GM10266 (cell line): Measurements from ENCODE around the gene RPS14.

ENCODE experiments used
- DNase-seq: peaks from one replicate; pipeline ENCODE4 v3.0.0; 2012; ENCODE audit errors: extremely low spot score
- TF ChIP-seq, protein P1 (sequence below): IDR thresholded peaks from 2 replicates; pipeline ENCODE4 v1.5.1; 2012; ENCODE audit warnings: mild to moderate bottlenecking, low read depth; ENCODE audit not compliant: control insufficient read depth, insufficient read depth; ENCODE audit errors: missing control alignments

Gene RPS14

DNA sequence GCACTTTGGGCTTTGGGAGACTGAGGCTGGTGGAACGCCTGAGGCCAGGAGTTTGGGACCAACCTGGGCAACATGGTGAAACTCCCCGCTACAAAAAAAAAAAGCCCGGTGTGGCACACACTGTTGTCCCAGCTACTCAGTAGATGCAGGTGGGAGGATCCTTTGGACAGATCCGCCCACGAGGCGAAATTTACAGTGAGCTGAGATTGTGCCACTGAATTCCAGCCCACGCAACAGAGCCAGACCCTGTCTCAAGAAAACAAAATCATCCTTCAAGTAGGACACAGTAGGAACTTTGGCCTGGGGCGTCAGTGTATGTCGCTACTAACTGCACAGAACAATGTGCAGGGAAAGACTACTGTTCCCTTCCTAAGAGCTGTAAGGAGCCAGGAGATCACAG, 4.8 kb downstream of the RPS14 start:
- DNase-seq: no peak
- TF ChIP-seq, protein P1, sequence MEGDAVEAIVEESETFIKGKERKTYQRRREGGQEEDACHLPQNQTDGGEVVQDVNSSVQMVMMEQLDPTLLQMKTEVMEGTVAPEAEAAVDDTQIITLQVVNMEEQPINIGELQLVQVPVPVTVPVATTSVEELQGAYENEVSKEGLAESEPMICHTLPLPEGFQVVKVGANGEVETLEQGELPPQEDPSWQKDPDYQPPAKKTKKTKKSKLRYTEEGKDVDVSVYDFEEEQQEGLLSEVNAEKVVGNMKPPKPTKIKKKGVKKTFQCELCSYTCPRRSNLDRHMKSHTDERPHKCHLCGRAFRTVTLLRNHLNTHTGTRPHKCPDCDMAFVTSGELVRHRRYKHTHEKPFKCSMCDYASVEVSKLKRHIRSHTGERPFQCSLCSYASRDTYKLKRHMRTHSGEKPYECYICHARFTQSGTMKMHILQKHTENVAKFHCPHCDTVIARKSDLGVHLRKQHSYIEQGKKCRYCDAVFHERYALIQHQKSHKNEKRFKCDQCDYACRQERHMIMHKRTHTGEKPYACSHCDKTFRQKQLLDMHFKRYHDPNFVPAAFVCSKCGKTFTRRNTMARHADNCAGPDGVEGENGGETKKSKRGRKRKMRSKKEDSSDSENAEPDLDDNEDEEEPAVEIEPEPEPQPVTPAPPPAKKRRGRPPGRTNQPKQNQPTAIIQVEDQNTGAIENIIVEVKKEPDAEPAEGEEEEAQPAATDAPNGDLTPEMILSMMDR: no peak

DNA sequence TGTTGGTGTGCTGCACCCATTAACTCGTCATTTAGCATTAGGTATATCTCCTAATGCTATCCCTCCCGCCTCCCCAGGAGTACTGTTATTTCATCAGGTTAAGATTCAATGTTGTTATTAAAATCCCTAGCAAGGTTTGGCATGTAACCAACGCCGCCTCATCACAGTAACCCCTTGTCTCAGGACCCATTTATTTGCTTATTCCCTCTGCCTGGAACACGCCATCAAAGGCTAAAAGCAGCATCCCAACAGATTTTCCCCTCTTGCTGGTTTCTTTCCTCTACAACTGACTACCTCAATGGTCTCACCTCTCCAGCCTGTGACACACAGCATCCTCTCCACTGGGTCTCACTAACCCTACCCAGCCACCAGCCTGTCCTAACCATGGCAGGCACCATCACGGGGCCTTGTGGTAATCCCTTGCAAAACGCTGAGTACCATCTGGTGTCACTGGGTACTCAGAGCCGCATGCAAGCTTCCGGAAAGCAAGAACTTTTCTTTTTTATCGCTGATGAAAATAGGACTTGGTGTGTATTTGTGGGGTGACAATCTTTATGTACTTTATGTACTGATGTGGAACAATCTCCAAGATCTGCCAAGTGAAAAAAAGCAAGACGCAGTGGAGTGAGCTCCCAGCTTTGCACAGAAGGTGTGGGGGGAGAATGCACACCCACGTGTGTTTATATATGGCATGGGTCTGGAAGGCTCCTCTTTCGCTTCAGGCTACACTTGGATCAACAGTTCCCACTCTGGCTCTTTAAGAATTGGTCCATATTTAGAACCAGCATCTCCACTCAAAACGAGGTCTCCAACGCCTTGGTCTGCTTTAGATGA, 6.1 kb downstream of the RPS14 start:
- DNase-seq: no peak

DNA sequence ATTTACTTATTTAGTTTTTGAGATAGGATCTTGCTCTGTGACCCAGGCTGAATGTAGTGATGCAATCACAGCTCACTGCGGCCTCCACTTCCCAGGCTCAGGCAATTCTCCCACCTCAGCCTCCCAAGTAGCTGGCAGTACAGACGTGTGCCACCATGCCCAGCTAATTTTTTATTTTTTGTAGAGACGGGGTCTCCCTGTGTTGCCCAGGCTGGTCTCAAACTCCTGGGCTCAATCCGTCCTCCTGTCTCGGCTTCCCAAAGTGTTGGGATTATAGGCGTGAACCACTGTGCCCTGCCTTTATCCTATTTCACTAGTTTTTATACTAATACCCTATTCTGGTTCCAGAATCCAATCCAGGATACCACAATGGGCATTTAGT, 6.8 kb downstream of the RPS14 start:
- no peak for DNase-seq
- TF ChIP-seq, protein P1: no peak

More for the DNA sequence above, 6.1 kb downstream of the RPS14 start:
- TF ChIP-seq, protein P1: no peak

DNA sequence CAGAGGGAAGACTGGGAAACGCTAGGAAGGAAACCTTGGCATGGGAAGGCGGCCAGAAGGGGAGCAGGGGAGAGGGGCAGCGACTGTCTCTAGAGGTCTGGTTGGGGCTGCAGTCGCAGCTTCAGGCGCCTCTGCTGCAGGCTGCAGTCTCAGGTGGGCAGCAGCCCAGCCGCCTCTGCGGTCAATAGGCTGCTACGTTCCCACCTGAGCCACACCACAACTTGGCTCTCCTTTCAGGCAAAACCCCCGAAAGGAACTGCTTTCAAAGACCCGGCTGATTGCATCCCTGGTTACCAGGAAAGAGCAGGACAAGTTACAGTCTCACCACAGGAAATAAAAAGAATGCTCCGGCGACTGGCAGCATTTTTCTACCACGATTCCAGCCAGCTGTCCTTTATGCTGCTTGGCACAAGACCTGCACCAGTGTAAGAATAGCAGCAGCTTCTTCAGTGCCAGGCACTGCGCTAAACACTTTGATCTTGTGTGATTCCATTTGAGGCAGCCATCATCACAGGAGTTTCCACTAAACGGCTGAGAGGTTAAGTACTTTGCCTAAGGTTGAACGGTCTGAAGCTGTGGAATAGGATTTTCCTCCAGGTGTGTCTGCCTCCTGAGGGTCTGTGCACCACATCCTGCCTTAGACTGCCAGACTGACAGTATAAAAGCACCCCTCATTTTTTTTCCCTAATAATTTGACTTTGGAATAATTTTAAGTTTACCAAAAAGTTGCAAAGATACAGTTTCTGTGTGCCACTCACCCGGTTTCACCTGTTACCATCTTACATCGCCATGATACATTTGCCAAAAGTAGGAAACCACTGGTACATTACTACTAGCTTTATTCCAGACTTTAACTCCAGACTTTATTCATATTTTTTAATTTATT, 7.5 kb downstream of the RPS14 start:
- no peak for DNase-seq
- TF ChIP-seq, protein P1: no peak

DNA sequence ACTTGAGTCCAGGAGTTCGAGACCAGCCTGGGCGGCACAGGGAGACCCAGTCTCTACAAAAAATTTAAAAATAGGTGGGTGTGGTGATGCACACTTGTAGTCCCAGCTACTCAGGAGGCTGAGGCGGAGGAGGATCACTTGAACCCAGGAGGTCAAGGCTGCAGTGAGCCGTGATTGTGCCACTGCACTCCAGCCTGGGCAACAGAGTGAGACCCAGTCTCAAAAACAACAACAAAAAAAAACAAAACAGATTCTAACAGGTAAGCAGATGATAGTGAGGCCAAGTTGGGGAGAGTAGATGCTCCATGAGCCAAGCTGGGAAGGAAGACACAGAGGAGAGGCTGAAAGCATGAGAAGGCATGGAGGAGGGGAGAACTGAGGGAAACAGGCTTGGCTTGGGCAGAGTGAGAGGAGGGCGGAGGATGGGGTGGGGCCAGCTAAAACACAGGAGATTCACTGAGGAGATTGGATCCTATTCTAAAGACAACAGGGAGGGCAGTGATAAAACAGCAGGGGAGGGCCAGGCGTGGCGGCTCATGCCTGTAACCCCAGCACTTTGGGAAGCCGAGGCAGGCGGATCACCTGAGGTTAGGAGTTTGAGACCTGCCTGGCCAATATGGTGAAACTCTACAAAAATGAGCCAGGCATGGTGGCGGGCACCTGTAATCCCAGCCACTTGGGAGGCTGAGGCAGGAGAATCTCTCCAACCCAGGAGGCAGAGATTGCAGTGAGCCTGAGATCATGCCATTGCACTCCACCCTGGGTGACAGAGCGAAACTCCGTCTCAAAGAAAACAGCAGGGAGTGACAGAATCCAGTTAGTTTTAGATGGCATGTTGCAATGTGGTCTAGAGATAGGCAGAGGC, 8.4 kb downstream of the RPS14 start:
- DNase-seq: no peak

DNA sequence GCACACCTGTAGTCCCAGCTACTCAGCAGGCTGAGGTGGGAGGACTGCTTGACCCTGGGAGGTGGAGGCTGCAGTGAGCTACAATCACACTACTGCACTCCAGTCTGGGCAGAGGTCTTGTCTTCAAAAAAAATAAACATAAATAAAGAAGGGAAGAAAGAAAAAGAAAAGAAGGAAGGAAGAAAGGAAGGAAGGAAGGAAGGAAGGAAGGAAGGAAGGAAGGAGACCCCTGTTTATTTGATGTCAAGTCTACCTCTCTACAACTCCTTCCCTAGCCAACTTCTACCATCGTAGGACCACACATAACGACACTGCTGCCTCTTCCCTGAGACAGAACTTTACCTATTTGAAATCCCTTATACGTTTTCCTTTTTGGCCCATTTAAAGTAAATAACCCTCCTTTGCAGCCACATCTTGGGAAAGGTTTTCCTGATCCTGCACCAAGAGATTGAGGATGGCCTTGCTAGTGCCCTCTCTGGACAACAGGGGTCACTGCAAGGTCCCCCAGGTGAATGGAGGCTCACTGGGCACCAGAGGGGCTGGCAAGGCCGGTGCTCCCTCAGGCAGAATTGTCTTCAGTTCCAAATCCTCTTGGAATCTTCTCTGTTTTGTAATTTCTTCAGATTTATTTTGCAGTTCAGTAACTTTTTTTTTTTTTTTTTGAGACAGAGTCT, 10.5 kb downstream of the RPS14 start:
- TF ChIP-seq, protein P1: peak; percentile 61
- DNase-seq: no peak

More for the DNA sequence above, 8.4 kb downstream of the RPS14 start:
- TF ChIP-seq, protein P1: no peak
